ENCODE data around the gene TIMM13. TPM values are rescaled to one million over a fixed set of nuclear protein-coding genes. Genes with fewer than 3 reads are reported as not detected.
"Not testable (repeated sequence)": the region's sequence is repeated elsewhere in the genome, so short reads cannot be mapped to it uniquely, and the experiment has no call there.

TIMM13 gene
- total RNA-seq, 1 donor, result 5.8 TPM

DNA sequence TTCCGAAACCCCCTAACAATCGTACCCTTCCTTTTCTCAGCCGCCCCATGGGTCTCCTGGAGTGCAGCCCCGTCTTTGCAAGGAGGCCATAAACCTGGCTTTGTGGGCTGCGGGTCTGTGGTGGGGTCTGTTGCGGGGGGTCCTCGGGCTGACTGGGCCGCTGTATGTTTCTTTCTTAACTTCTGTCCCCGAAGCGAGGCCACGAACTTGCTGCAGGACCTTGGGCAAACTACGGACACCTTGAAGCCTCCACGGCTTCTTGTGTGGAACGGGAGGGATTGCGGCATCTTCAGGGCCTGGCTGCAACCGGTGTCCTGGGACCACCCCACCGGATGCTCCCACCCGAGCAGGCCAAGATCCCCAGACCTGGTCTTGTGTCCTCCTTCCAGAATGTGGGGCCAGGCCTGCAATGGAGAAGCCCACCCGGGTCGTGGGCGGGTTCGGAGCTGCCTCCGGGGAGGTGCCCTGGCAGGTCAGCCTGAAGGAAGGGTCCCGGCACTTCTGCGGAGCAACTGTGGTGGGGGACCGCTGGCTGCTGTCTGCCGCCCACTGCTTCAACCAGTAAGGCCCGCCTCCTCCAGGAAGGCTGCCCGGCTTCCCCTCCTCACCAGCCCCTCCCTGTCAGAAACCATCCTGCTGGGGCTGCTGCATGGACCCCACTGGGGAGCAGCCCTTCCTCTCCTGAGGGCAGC is 12.0 kb downstream of the TIMM13 start:
- Histone ChIP-seq H3K4me1 (ENCODE audit: insufficient read depth, low read length) (no peaks in the 10 kb centered on the region), H3K9me3 (ENCODE audit: low read depth, low read length) (no peaks in the 10 kb centered on the region), H3K27me3 (ENCODE audit: insufficient read depth, low read length) (no peaks in the 10 kb centered on the region), H3K4me3 (ENCODE audit: low read length) (no peak overlapping the region)

DNA sequence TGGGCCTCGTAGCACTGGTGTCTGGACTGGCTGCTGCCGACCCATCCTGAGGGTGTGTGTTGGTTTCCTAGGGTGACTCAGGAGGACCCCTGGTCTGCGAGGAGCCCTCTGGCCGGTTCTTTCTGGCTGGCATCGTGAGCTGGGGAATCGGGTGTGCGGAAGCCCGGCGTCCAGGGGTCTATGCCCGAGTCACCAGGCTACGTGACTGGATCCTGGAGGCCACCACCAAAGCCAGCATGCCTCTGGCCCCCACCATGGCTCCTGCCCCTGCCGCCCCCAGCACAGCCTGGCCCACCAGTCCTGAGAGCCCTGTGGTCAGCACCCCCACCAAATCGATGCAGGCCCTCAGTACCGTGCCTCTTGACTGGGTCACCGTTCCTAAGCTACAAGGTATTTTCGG is 13.8 kb downstream of the TIMM13 start:
- Histone ChIP-seq H3K4me1 (ENCODE audit: insufficient read depth, low read length) (no peaks in the 10 kb centered on the region), H3K9me3 (ENCODE audit: low read depth, low read length) (no peaks in the 10 kb centered on the region), H3K4me3 (ENCODE audit: low read length) (no peak overlapping the region), H3K27me3 (ENCODE audit: insufficient read depth, low read length) (no peaks in the 10 kb centered on the region)

DNA sequence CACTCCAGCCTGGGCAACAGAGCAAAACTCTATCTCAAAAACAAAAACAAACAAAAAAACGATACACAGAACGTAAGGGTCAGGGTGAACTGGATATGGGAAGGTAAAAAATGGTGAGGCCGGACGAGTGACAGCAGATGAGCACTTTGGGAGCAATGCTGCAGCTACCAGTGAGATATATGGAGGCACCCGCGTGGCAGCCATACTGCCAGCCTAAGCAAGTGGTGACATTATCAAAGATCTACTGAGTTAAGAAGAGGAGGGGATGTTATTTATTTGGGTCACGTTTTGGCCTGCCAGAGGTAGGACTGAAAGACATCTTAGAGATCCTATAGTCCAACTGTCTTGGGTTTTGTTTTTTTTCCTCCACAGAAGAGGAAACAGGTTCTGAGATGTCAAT is 14.2 kb downstream of the TIMM13 start:
- Histone ChIP-seq H3K4me1 (ENCODE audit: insufficient read depth, low read length) (no peaks in the 10 kb centered on the region), H3K27me3 (ENCODE audit: insufficient read depth, low read length) (no peaks in the 10 kb centered on the region), H3K9me3 (ENCODE audit: low read depth, low read length) (no peaks in the 10 kb centered on the region), H3K4me3 (ENCODE audit: low read length) (no peak overlapping the region)

DNA sequence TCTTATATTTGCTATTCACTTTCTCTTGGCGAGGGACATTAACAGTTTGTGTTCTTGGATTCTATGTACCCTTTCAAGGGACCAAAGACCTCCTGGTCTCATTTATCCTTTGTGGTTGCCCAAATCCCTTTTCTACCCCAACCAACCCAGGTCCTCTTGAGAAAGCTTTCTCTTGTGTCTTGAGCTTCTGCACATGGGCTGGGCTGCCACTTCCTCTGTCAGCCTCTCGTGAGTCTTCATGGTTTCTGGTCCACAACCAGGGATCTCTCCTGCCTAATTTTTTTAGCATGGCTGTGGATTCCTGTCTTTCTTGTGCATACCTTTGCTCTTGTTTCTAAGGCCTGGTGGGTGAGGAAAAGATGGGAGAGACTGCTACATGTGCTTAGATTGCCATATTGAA is 14.9 kb downstream of the TIMM13 start:
- Histone ChIP-seq H3K9me3 (ENCODE audit: low read depth, low read length) (no peaks in the 10 kb centered on the region), H3K27me3 (ENCODE audit: insufficient read depth, low read length) (no peaks in the 10 kb centered on the region), H3K4me3 (ENCODE audit: low read length) (no peak overlapping the region), H3K4me1 (ENCODE audit: insufficient read depth, low read length) (no peaks in the 10 kb centered on the region)

DNA sequence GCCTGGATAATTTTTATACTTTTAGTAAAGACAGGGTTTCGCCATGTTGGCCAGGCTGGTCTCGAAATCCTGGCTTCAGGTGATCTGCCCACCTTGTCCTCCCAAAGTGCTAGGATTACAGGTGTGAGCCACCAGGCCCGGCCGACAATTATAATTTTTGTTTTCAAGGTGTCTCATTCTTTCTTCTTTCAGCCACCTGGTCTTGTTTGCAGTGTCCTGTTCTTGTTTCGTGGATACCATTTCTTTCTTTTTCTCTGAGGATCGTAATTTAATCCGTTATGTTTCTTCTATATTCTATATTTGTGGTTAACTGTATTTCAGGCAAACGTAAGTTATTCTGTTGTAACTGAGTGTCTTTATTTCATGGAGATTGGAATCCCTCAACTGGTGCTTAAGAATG is 15.7 kb downstream of the TIMM13 start:
- Histone ChIP-seq H3K27me3 (ENCODE audit: insufficient read depth, low read length) (no peaks in the 10 kb centered on the region), H3K4me1 (ENCODE audit: insufficient read depth, low read length) (no peaks in the 10 kb centered on the region), H3K9me3 (ENCODE audit: low read depth, low read length) (no peaks in the 10 kb centered on the region), H3K4me3 (ENCODE audit: low read length) (no peak overlapping the region)

DNA sequence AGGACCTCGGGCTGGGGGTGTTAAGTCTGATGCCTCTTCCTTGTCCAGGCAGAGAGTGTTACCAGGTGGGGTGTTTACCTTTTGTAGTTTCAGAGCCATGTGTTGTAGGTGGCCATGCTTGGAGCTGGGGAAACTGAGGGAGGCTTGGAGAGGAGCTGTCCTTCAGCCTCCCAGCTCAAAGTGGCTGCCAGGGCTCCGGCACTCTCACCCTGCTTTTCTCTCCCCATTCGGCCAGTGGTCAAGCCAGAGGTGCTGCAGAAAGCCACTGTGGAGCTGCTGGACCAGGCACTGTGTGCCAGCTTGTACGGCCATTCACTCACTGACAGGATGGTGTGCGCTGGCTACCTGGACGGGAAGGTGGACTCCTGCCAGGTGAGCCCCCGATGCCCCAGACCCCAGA is 17.4 kb downstream of the TIMM13 start:
- no peaks in the 10 kb centered on the region for H3K9me3 ChIP-seq (ENCODE audit: low read depth, low read length)
- H3K27me3 ChIP-seq (ENCODE audit: insufficient read depth, low read length), result no peaks in the 10 kb centered on the region
- H3K4me1 ChIP-seq (ENCODE audit: insufficient read depth, low read length), result no peaks in the 10 kb centered on the region
- no peak overlapping the region for H3K4me3 ChIP-seq (ENCODE audit: low read length)

DNA sequence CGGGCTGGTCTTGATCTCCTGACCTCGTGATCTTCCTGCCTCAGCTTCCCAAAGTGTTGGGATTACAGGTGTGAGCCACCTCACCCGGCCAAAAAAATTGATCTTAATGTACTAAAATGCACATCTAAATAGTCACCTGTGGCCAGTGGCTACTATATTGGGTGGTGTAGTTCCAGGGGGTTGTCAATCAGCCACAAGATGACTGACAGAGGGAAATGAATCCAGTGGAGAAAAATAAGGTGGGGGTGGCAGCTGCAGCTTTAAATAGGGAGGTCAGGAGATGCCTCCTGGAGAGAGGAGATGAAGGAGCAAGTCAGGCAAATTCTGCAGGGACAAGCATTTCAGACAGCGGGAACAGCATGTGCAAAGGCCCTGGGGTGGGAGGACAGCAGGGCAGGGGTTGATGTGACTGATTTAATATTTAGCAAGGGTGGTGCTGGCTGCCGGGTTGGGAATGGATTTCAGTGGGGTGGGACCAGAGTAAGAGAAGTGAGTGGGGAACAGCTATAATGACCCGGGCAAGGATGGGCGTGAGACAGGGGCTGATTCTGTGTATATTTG is 18.0 kb downstream of the TIMM13 start:
- no peaks in the 10 kb centered on the region for H3K4me1 ChIP-seq (ENCODE audit: insufficient read depth, low read length)
- H3K4me3 ChIP-seq (ENCODE audit: low read length), result no peak overlapping the region
- H3K27me3 ChIP-seq (ENCODE audit: insufficient read depth, low read length), result no peaks in the 10 kb centered on the region
- no peaks in the 10 kb centered on the region for H3K9me3 ChIP-seq (ENCODE audit: low read depth, low read length)

DNA sequence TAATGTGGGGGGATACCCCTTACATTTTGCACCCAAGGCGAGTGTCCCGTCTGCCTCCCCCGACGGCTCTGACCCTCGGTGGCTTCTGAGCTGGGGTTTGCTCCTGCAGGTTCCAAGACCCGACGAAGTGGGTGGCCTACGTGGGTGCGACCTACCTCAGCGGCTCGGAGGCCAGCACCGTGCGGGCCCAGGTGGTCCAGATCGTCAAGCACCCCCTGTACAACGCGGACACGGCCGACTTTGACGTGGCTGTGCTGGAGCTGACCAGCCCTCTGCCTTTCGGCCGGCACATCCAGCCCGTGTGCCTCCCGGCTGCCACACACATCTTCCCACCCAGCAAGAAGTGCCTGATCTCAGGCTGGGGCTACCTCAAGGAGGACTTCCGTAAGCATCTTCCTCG is 19.1 kb downstream of the TIMM13 start:
- Histone ChIP-seq H3K4me1 (ENCODE audit: insufficient read depth, low read length) (no peaks in the 10 kb centered on the region), H3K27me3 (ENCODE audit: insufficient read depth, low read length) (no peaks in the 10 kb centered on the region)

DNA sequence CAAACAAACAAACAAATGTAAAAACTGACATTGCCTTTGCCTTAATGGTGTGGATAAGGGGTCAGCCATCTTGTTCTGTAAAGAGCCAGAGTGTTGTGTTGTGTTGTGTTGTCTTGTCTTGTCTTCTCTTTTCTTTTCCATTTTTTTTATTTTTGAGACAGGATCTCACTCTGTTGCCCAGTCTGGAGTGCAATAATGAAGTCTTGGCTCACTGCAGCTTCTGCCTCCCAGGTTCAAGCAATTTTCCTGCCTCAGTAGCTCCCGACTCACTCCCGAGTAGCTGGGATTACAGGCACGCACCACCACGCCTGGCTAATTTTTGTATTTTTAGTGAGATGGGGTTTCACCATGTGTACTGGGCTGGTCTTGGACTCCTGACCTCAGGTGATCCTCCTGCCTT is 27.8 kb downstream of the TIMM13 start:
- H3K4me3 ChIP-seq (ENCODE audit: low read length), result no peak overlapping the region
- H3K27me3 ChIP-seq (ENCODE audit: insufficient read depth, low read length), result no peaks in the 10 kb centered on the region
- H3K9me3 ChIP-seq (ENCODE audit: low read depth, low read length), result no peaks in the 10 kb centered on the region
- H3K4me1 ChIP-seq (ENCODE audit: insufficient read depth, low read length), result peaks cover 7% of the 10 kb centered on the region

More for the DNA sequence above, 19.1 kb downstream of the TIMM13 start:
- no peak overlapping the region for H3K4me3 ChIP-seq (ENCODE audit: low read length)
- no peaks in the 10 kb centered on the region for H3K9me3 ChIP-seq (ENCODE audit: low read depth, low read length)

DNA sequence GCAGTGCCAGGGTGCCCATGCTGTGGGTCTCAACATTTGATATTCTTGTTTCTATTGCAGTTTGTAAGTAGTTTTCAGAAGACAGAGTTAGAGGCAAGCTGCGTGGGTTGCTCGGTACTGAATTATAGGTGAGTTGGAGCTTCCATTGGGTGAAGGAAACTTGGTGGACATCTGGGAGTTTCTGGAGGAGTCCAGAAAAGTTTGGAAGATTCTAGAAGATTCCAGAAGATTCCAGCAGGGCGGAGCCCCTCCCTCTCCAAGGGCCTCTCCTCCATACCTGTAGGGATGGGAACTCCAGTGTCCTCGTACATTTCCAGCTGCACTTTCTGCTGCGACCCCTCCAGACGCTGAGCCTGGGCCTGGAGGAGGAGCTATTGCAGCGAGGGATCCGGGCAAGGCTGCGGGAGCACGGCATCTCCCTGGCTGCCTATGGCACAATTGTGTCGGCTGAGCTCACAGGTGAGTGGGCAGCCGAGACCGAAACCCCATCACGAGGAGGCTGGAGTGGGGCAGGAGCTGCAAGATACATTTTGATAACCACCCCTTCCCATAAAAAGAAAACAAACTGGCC is 28.6 kb downstream of the TIMM13 start:
- Histone ChIP-seq H3K9me3 (ENCODE audit: low read depth, low read length) (no peaks in the 10 kb centered on the region), H3K4me1 (ENCODE audit: insufficient read depth, low read length) (peaks cover 15% of the 10 kb centered on the region), H3K4me3 (ENCODE audit: low read length) (no peak overlapping the region), H3K27me3 (ENCODE audit: insufficient read depth, low read length) (no peaks in the 10 kb centered on the region)

DNA sequence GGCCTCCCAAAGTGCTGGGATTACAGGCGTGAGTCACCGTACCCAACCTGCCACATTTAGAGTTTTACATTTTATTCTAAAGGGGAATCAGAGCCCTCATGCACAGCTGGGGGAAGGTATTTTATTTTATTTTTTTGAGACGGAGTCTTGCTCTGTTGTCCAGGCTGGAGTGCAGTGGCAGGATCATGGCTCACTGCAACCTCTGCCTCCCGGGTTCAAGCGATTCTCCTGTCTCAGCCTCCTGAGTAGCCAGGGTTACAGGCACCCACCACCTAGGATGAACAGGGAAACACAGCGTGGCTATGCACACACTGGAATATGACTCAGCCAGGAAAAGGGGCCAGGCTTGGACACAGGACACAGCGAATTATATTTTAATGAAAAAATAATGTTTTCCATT is 30.2 kb downstream of the TIMM13 start:
- H3K9me3 ChIP-seq (ENCODE audit: low read depth, low read length); H3K4me3 ChIP-seq (ENCODE audit: low read length); H3K27me3 ChIP-seq (ENCODE audit: insufficient read depth, low read length): not testable (repeated sequence)
- peaks cover 19% of the 10 kb centered on the region for H3K4me1 ChIP-seq (ENCODE audit: insufficient read depth, low read length)

DNA sequence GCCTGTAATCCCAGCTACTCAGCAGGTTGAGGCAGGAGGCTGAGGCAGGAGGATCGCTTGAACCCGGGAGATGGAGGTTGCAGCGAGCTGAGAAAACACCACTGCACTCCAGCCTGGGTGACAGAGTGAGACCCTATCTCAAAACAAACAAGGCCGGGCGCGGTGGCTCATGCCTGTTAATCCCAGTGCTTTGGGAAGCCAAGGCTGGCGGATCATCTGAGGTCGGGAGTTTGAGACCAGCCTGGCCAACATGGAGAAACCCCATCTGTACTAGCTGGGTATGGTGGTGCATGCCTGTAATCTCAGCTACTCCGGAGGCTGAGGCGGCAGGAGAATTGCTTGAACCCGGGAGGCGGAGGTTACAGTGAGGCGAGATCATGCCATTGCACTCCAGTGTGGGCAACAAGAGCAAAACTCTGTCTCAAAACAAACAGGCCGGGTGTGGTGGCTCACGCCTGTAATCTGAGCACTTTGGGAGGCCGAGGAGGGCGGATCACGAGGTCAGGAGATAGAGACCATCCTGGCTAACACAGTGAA is 32.0 kb downstream of the TIMM13 start:
- peaks cover 19% of the 10 kb centered on the region for H3K4me1 ChIP-seq (ENCODE audit: insufficient read depth, low read length)
- H3K9me3 ChIP-seq (ENCODE audit: low read depth, low read length); H3K27me3 ChIP-seq (ENCODE audit: insufficient read depth, low read length); H3K4me3 ChIP-seq (ENCODE audit: low read length): not testable (repeated sequence)

DNA sequence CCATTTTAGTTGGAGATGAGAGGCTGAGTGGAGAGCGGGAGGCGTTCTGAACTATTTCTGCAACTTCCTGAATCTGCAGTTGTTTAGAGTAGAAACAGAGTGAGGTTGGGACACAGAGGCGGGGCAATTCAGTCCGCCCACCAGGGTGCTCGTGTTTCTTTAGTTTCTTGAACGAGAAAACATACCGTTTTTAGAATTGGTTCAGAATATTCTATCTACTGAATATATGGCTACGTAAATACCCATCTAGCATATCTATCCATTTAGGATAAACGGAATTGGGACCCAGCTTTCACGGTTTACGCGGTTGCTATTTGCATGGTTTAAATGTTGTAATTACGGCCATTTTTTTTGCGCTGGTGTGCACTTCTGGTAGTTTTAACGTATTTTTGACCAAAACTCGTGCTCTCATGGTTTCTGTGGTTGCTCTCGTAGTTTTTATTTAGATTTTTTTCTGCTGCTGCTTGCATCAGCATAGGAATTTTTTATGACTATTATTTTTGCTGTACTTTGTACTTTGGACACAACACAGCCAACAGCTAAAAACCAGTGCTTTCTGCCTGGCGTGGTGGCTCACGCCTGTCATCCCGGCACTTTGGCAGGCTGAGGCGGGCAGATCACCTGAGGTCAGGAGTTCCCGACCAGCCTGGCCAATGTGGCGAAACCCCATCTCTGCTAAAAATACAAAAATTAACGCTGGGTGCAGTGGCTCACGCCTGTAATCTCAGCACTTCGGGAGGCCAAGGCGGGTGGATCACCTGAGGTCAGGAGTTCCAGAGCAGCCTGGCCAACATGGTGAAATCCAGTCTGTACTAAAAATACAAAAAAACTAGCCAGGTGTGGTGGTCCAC is 32.7 kb downstream of the TIMM13 start:
- Histone ChIP-seq H3K27me3 (ENCODE audit: insufficient read depth, low read length) (no peaks in the 10 kb centered on the region), H3K4me3 (ENCODE audit: low read length) (peak overlapping the region; percentile 29)

DNA sequence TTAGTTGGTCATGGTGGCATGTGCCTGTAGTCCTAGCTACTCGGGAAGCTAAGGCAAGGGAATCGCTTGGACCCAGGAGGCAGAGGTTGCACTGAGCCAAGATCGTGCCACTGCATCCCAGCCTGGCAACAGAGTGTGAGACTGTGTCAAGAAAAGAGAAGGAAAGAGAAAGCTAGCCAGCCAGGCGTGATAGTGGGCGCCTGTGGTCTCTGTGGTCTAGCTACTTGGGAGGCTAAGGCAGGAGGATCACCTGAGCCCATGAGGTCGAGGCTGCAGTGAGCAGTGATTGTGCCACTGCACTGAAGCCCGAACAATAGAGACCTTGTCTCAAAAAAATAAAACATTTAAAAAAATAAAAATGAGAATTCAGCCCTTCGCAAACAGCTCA is 33.3 kb downstream of the TIMM13 start:
- H3K4me1 ChIP-seq (ENCODE audit: insufficient read depth, low read length), result peaks cover 19% of the 10 kb centered on the region
- no peaks in the 10 kb centered on the region for H3K27me3 ChIP-seq (ENCODE audit: insufficient read depth, low read length)
- no peaks in the 10 kb centered on the region for H3K9me3 ChIP-seq (ENCODE audit: low read depth, low read length)
- H3K4me3 ChIP-seq (ENCODE audit: low read length), result peak overlapping the region; percentile 29

More for the DNA sequence above, 32.7 kb downstream of the TIMM13 start:
- Histone ChIP-seq H3K9me3 (ENCODE audit: low read depth, low read length) (no peaks in the 10 kb centered on the region), H3K4me1 (ENCODE audit: insufficient read depth, low read length) (peaks cover 19% of the 10 kb centered on the region)

DNA sequence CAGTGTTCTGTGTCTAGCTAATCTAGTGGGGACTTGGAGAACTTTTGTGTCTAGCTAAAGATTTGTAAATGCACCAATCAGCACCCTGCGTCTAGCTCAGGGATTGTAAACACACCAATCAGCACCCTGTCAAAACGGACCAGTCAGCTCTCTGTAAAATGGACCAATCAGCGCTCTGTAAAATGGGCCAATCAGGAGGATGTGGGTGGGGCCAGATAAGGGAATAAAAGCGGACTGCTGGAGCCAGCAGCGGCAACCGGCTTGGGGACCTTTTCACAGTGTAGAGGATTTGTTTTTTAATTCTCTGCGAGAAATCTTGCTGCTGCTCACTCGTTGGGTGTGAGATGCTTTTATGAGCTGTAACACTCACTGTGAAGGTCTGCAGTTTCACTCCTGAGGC is 34.5 kb downstream of the TIMM13 start:
- not testable (repeated sequence) for H3K4me3 ChIP-seq (ENCODE audit: low read length); H3K27me3 ChIP-seq (ENCODE audit: insufficient read depth, low read length); H3K9me3 ChIP-seq (ENCODE audit: low read depth, low read length)
- peaks cover 19% of the 10 kb centered on the region for H3K4me1 ChIP-seq (ENCODE audit: insufficient read depth, low read length)
